Hepatocyte (in vitro differentiated cells): ENCODE data around the gene TRPC4AP.

Experiments used
- EZH2 ChIP-seq: fragments of 200-600 bp; sonication (generic); IDR thresholded peaks from 2 replicates; pipeline ENCODE4 v1.6.1; 2016; ENCODE audit warnings: antibody characterized with exemption, mild to moderate bottlenecking, borderline replicate concordance
- EZH2phosphoT487 ChIP-seq: fragments of 200-600 bp; sonication (generic); IDR thresholded peaks from one replicate; pipeline ENCODE4 v1.6.1; 2018; ENCODE audit warnings: antibody characterized with exemption, mild to moderate bottlenecking, low read depth, moderate library complexity; ENCODE audit not compliant: unreplicated experiment, severe bottlenecking
- TF ChIP-seq, protein P1 (sequence below): fragments of 200-600 bp; sonication (generic); IDR thresholded peaks from 2 replicates; pipeline ENCODE4 v1.5.1; 2016; ENCODE audit warnings: antibody characterized with exemption, mild to moderate bottlenecking; ENCODE audit not compliant: poor library complexity

DNA sequence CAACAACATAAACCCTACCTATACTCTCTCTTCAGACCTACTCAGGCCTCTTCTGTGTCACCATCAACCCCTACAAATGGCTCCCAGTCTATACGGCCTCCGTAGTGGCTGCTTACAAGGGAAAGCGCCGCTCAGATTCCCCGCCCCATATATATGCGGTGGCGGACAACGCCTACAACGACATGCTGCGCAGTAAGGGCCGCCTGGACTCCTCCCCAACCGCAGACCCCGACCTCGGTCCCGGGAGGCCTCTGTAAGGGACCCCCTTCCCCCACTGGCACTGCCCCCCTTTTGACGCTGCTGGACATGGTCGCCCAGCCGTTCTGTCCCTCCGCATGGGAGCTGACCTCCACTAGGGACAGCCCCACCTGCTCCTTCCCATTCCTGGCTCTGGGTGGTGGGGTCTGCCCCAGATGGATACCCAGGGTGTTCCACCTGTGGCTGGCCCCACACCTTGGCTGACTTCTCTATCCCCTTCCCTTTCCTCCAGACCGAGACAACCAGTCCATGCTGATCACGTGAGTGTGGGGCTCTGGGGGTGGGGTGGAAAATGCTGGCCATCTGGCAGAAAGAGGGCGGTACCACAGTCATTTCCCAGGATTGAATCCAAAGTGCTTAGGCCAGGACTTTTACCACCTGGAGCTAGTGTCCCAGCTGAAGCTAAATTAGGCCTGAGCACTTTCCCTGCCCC is 111.9 kb downstream of the TRPC4AP start:
- TF ChIP-seq EZH2: no peak
- TF ChIP-seq, protein P1, sequence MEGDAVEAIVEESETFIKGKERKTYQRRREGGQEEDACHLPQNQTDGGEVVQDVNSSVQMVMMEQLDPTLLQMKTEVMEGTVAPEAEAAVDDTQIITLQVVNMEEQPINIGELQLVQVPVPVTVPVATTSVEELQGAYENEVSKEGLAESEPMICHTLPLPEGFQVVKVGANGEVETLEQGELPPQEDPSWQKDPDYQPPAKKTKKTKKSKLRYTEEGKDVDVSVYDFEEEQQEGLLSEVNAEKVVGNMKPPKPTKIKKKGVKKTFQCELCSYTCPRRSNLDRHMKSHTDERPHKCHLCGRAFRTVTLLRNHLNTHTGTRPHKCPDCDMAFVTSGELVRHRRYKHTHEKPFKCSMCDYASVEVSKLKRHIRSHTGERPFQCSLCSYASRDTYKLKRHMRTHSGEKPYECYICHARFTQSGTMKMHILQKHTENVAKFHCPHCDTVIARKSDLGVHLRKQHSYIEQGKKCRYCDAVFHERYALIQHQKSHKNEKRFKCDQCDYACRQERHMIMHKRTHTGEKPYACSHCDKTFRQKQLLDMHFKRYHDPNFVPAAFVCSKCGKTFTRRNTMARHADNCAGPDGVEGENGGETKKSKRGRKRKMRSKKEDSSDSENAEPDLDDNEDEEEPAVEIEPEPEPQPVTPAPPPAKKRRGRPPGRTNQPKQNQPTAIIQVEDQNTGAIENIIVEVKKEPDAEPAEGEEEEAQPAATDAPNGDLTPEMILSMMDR: no peak
- TF ChIP-seq EZH2phosphoT487: no peak
